SK-N-SH (cell line): ENCODE results near the gene UBE2G2. TPM values are rescaled to one million over a fixed set of nuclear protein-coding genes. Genes with fewer than 3 reads are reported as not detected.

Source experiments
- CTCF ChIA-PET: fragments of 300-600, 350-600 bp; formaldehyde crosslinking; extraction: SDS; loops from one replicate; lab custom pipeline; 2021; lab: Yijun Ruan, JAX
- POLR2A ChIA-PET: fragments of 350-600 bp; sonication (Branson Sonifier 250); formaldehyde crosslinking; extraction: SDS; loops from one replicate; lab custom pipeline; 2020; ENCODE audit warnings: antibody characterized with exemption, inconsistent platforms; lab: Yijun Ruan, JAX
- DNase-seq: peaks from one replicate; pipeline ENCODE4 v3.0.0; 2012
- H2AFZ ChIP-seq: fragments of 200-600 bp; sonication (generic); 2 replicates; pipeline ENCODE4 v1.8.1; 2016; ENCODE audit warnings: antibody characterized with exemption, mild to moderate bottlenecking, low read depth
- H3F3A ChIP-seq: fragments of 200-600 bp; sonication (generic); replicated peaks from 2 replicates; pipeline ENCODE3; 2016; ENCODE audit warnings: antibody characterized with exemption, mild to moderate bottlenecking; ENCODE audit not compliant: insufficient read depth
- H3K27ac ChIP-seq, 2 experiments: fragments of 200-500 bp in 1 of 2; fragments of 200-600 bp in 1 of 2; sonication (Bioruptor generic) in 1 of 2; sonication (generic), shearing (Covaris generic) in 1 of 2; 2 replicates each; pipeline versions ENCODE4 v1.5.1 to v1.6.1; 2014 to 2016; ENCODE audit warnings: low read depth in 2 of 2, inconsistent platforms in 1 of 2, low read length in 1 of 2, mild to moderate bottlenecking in 1 of 2, mixed read lengths in 1 of 2
- H3K27me3 ChIP-seq: fragments of 200-600 bp; sonication (generic), shearing (Covaris generic); 2 replicates; pipeline ENCODE4 v1.6.1; 2016; ENCODE audit warnings: mixed run types; ENCODE audit not compliant: insufficient read depth
- H3K36me3 ChIP-seq, 2 experiments: fragments of 200-500 bp in 1 of 2; fragments of 200-600 bp in 1 of 2; sonication (Bioruptor generic) in 1 of 2; sonication (generic) in 1 of 2; replicated peaks in 1 of 2; 2 replicates each; pipeline versions ENCODE3 to v1.5.1; 2014 to 2016; ENCODE audit warnings: low read length in 1 of 2, mild to moderate bottlenecking in 1 of 2; ENCODE audit not compliant: insufficient read depth in 2 of 2, control insufficient read depth in 1 of 2
- H3K4me1 ChIP-seq, 2 experiments: fragments of 200-500 bp in 1 of 2; fragments of 200-600 bp in 1 of 2; sonication (Bioruptor generic) in 1 of 2; sonication (generic), shearing (Covaris generic) in 1 of 2; 2 replicates each; pipeline versions ENCODE4 v1.5.1 to v1.6.1; 2014 to 2016; ENCODE audit warnings: low read depth in 1 of 2, low read length in 1 of 2, mixed run types in 1 of 2; ENCODE audit not compliant: insufficient read depth in 2 of 2, control insufficient read depth in 1 of 2
- H3K4me2 ChIP-seq: fragments of 200-600 bp; sonication (generic), shearing (Covaris generic); 2 replicates; pipeline ENCODE4 v1.6.1; 2017; ENCODE audit warnings: mixed run types
- H3K4me3 ChIP-seq, 2 experiments: fragments of 200-500 bp in 1 of 2; fragments of 200-600 bp in 1 of 2; sonication (Bioruptor generic) in 1 of 2; sonication (generic), shearing (Covaris generic) in 1 of 2; 2 replicates each; pipeline versions ENCODE4 v1.5.1 to v1.8.1; 2014 to 2016; ENCODE audit warnings: low read depth in 2 of 2, inconsistent platforms in 1 of 2, low read length in 1 of 2, mild to moderate bottlenecking in 1 of 2, mixed read lengths in 1 of 2, moderate library complexity in 1 of 2
- H3K79me2 ChIP-seq: fragments of 200-600 bp; sonication (generic); 2 replicates; pipeline ENCODE4 v1.8.1; 2017; ENCODE audit warnings: mild to moderate bottlenecking; ENCODE audit not compliant: insufficient read depth
- H3K9ac ChIP-seq: fragments of 200-600 bp; sonication (generic); 2 replicates; pipeline ENCODE4 v1.6.1; 2017; ENCODE audit warnings: mixed run types
- H3K9me2 ChIP-seq: fragments of 200-600 bp; sonication (generic); 2 replicates; pipeline ENCODE4 v1.6.1; 2017; ENCODE audit warnings: mixed run types
- H3K9me3 ChIP-seq: fragments of 200-600 bp; sonication (generic); 2 replicates; pipeline ENCODE4 v1.6.1; 2017; ENCODE audit warnings: mixed run types, mild to moderate bottlenecking, moderate library complexity
- H4K20me1 ChIP-seq: fragments of 200-600 bp; sonication (generic); 2 replicates; pipeline ENCODE4 v1.6.1; 2017; ENCODE audit warnings: mild to moderate bottlenecking, mixed run types; ENCODE audit not compliant: insufficient read depth
- CHD2 ChIP-seq: fragments of 150-350 bp; IDR thresholded peaks from 2 replicates; pipeline ENCODE4 v1.6.1; 2018; ENCODE audit warnings: low read length; ENCODE audit not compliant: partially characterized antibody
- CTCF ChIP-seq: fragments of 200-600 bp; sonication (generic); IDR thresholded peaks from 2 replicates; pipeline ENCODE4 v1.6.1; 2017; ENCODE audit warnings: antibody characterized with exemption, mild to moderate bottlenecking, moderate library complexity
- ELF1 ChIP-seq: IDR thresholded peaks from 2 replicates; pipeline ENCODE4 v1.4.0; 2012
- EP300 ChIP-seq, 2 experiments: IDR thresholded peaks; 2 replicates each; pipeline versions ENCODE4 v1.4.0 to v1.6.1; 2012; ENCODE audit warnings: borderline replicate concordance in 1 of 2, low read depth in 1 of 2, low read length in 1 of 2
- EZH2phosphoT487 ChIP-seq: fragments of 200-600 bp; sonication (generic); IDR thresholded peaks from 2 replicates; pipeline ENCODE4 v1.6.1; 2017; ENCODE audit warnings: low read depth, mixed run types, mild to moderate bottlenecking, antibody characterized with exemption, moderate library complexity, borderline replicate concordance
- FOSL2 ChIP-seq: IDR thresholded peaks from 2 replicates; pipeline ENCODE4 v1.4.0; 2012; ENCODE audit warnings: low read depth, mild to moderate bottlenecking, moderate library complexity, borderline replicate concordance
- FOXJ3 ChIP-seq: sonication (generic); formaldehyde crosslinking; IDR thresholded peaks from 2 replicates; pipeline ENCODE4 v1.5.1; 2020; ENCODE audit warnings: mild to moderate bottlenecking, missing genetic modification reagents
- FOXM1 ChIP-seq: IDR thresholded peaks from 2 replicates; pipeline ENCODE4 v1.4.0; 2012; ENCODE audit warnings: low read depth, mild to moderate bottlenecking
- IRF3 ChIP-seq: fragments of 150-350 bp; IDR thresholded peaks from 2 replicates; pipeline ENCODE4 v1.6.1; 2016; ENCODE audit warnings: mild to moderate bottlenecking, low read depth, low read length
- NFIC ChIP-seq: IDR thresholded peaks from 2 replicates; pipeline ENCODE4 v1.4.0; 2012; ENCODE audit warnings: borderline replicate concordance
- NRF1 ChIP-seq: IDR thresholded peaks from 2 replicates; pipeline ENCODE4 v1.6.1; 2012; ENCODE audit warnings: low read depth, mild to moderate bottlenecking, low read length
- PBX3 ChIP-seq: IDR thresholded peaks from 2 replicates; pipeline ENCODE4; 2012
- POLR2AphosphoS5 ChIP-seq: IDR thresholded peaks from 2 replicates; pipeline ENCODE4 v1.6.1; 2012; ENCODE audit warnings: low read depth, low read length
- RAD21 ChIP-seq: IDR thresholded peaks from 2 replicates; pipeline ENCODE4 v1.6.1; 2012; ENCODE audit warnings: mild to moderate bottlenecking, low read length
- RCOR1 ChIP-seq: fragments of 150-350 bp; IDR thresholded peaks from 2 replicates; pipeline ENCODE4 v1.6.1; 2017; ENCODE audit warnings: antibody characterized with exemption, low read length
- REST ChIP-seq: IDR thresholded peaks from 2 replicates; pipeline ENCODE4 v1.6.1; 2012; ENCODE audit warnings: mild to moderate bottlenecking, low read depth, low read length, moderate library complexity
- RFX5 ChIP-seq: IDR thresholded peaks from 2 replicates; pipeline ENCODE4 v1.6.1; 2012; ENCODE audit warnings: mild to moderate bottlenecking, improper control_type of control experiment, low read length
- RXRA ChIP-seq: IDR thresholded peaks from 2 replicates; pipeline ENCODE4 v1.4.0; 2012; ENCODE audit warnings: low read depth, mild to moderate bottlenecking, borderline replicate concordance
- SMC3 ChIP-seq: IDR thresholded peaks from 2 replicates; pipeline ENCODE4 v1.6.1; 2012; ENCODE audit warnings: low read depth, low read length, improper control_type of control experiment
- TAF1 ChIP-seq: IDR thresholded peaks from 2 replicates; pipeline ENCODE4 v1.6.1; 2012; ENCODE audit warnings: low read depth, mild to moderate bottlenecking, low read length, moderate library complexity, borderline replicate concordance
- TEAD4 ChIP-seq: IDR thresholded peaks from 2 replicates; pipeline ENCODE4 v1.4.0; 2012; ENCODE audit warnings: mild to moderate bottlenecking, borderline replicate concordance; ENCODE audit not compliant: insufficient read depth
- WGBS: methylation state at CpG from one replicate; pipeline ENCODE4 v1.1.6; 2017; ENCODE audit warnings: low lambda C conversion rate; 5-methylcytosine and 5-hydroxymethylcytosine counted together
- polyA plus RNA-seq, 3 experiments: library from polyadenylated mRNA; depleted of rRNA; stranded (reverse); fragments of >200 nt; gene quantifications; 2 replicates each; pipeline ENCODE4 v1.2.3, GENCODE V29; 2012

UBE2G2 gene
- polyA plus RNA-seq, 1 of the 3 experiments (the other 2 are of a cell fraction), result 129 TPM

- WGBS, result 93% methylated on average over 8 of the region's 14 CpGs
- Histone ChIP-seq H3K9me2 (no peaks in the 10 kb centered on the region), H4K20me1 (peaks cover 63% of the 10 kb centered on the region), H3F3A (peaks cover 6% of the 10 kb centered on the region), H3K36me3 (peaks cover 12 to 26% of the 10 kb centered on the region in 2 experiments), H3K9ac (no peak overlapping the region), H3K79me2 (peaks cover 88% of the 10 kb centered on the region), H3K9me3 (no peaks in the 10 kb centered on the region), H3K27ac (no peak overlapping the region), H2AFZ (no peak overlapping the region), H3K4me2 (no peak overlapping the region), H3K4me3 (no peak overlapping the region), H3K4me1 (peaks cover 8 to 28% of the 10 kb centered on the region in 2 experiments; a peak in 3 of 4 replicates)
- ChIA-PET POLR2A (no interaction called here), CTCF (interaction anchor here (0.8 to 2.0 kb wide), 2 partner anchors 12 to 315 kb away, joined by 3 to 14 read pairs; partner anchors contain the start of gene UBE2G2)
- DNase-seq, result no peak
- TF ChIP-seq TEAD4 (no peak), NRF1 (no peak), RCOR1 (no peak), FOSL2 (no peak), RAD21 (no peak)
- TF ChIP-seq, all 33 proteins: peak for 0
- H3K27me3 ChIP-seq, result no peaks in the 10 kb centered on the region
Observed at GRCh38 chr21:44812640-44813039, 11.0 kb upstream of the UBE2G2 start.

GRCh38 chr21:44810779-44811178 is 9.2 kb upstream of the UBE2G2 start:
- Histone ChIP-seq H3K4me1 (peaks cover 0 to 14% of the 10 kb centered on the region in 2 experiments; a peak in 2 of 4 replicates), H2AFZ (no peak overlapping the region), H3K4me3 (no peak overlapping the region), H3K27ac (no peak overlapping the region), H3F3A (no peaks in the 10 kb centered on the region), H3K9me2 (no peaks in the 10 kb centered on the region), H3K9ac (no peak overlapping the region), H3K4me2 (no peak overlapping the region), H3K36me3 (peaks cover 14 to 38% of the 10 kb centered on the region in 2 experiments), H3K27me3 (no peaks in the 10 kb centered on the region), H3K79me2 (peaks cover 81% of the 10 kb centered on the region), H3K9me3 (no peaks in the 10 kb centered on the region), H4K20me1 (peaks cover 48% of the 10 kb centered on the region)
- no peak for DNase-seq
- TF ChIP-seq CHD2 (no peak), REST (no peak), FOSL2 (no peak), TAF1 (no peak), IRF3 (no peak), NRF1 (no peak), EP300 (IDR thresholded peaks at IDR 0.05; ENCODE audit: borderline replicate concordance in 1 of 2, low read depth in 1 of 2, low read length in 1 of 2) (no peak), RFX5 (no peak), EZH2phosphoT487 (no peak), FOXJ3 (CRISPR knock-in tag) (no peak), RCOR1 (no peak), FOXM1 (no peak), NFIC (no peak), POLR2AphosphoS5 (no peak), SMC3 (no peak), CTCF (no peak), ELF1 (no peak), PBX3 (no peak), TEAD4 (no peak), RXRA (no peak)
- 88% methylated on average over 3 of the region's 6 CpGs for WGBS
- POLR2A ChIA-PET, result no interaction called here
- CTCF ChIA-PET, result no interaction called here
